SK-N-SH (cell line): ENCODE data around the gene OTUD7B. TPM values are rescaled to one million over a fixed set of nuclear protein-coding genes. Genes with fewer than 3 reads are reported as not detected.

ENCODE experiments used
- CTCF ChIA-PET: fragments of 300-600, 350-600 bp; formaldehyde crosslinking; extraction: SDS; loops from one replicate; lab custom pipeline; 2021; lab: Yijun Ruan, JAX
- POLR2A ChIA-PET: fragments of 350-600 bp; sonication (Branson Sonifier 250); formaldehyde crosslinking; extraction: SDS; loops from one replicate; lab custom pipeline; 2020; ENCODE audit warnings: antibody characterized with exemption, inconsistent platforms; lab: Yijun Ruan, JAX
- DNase-seq: peaks from one replicate; pipeline ENCODE4 v3.0.0; 2012
- H2AFZ ChIP-seq: fragments of 200-600 bp; sonication (generic); 2 replicates; pipeline ENCODE4 v1.8.1; 2016; ENCODE audit warnings: antibody characterized with exemption, mild to moderate bottlenecking, low read depth
- H3F3A ChIP-seq: fragments of 200-600 bp; sonication (generic); replicated peaks from 2 replicates; pipeline ENCODE3; 2016; ENCODE audit warnings: antibody characterized with exemption, mild to moderate bottlenecking; ENCODE audit not compliant: insufficient read depth
- H3K27ac ChIP-seq, 2 experiments: fragments of 200-500 bp in 1 of 2; fragments of 200-600 bp in 1 of 2; sonication (Bioruptor generic) in 1 of 2; sonication (generic), shearing (Covaris generic) in 1 of 2; 2 replicates each; pipeline versions ENCODE4 v1.5.1 to v1.6.1; 2014 to 2016; ENCODE audit warnings: low read depth in 2 of 2, inconsistent platforms in 1 of 2, low read length in 1 of 2, mild to moderate bottlenecking in 1 of 2, mixed read lengths in 1 of 2
- H3K27me3 ChIP-seq: fragments of 200-600 bp; sonication (generic), shearing (Covaris generic); 2 replicates; pipeline ENCODE4 v1.6.1; 2016; ENCODE audit warnings: mixed run types; ENCODE audit not compliant: insufficient read depth
- H3K36me3 ChIP-seq, 2 experiments: fragments of 200-500 bp in 1 of 2; fragments of 200-600 bp in 1 of 2; sonication (Bioruptor generic) in 1 of 2; sonication (generic) in 1 of 2; replicated peaks in 1 of 2; 2 replicates each; pipeline versions ENCODE3 to v1.5.1; 2014 to 2016; ENCODE audit warnings: low read length in 1 of 2, mild to moderate bottlenecking in 1 of 2; ENCODE audit not compliant: insufficient read depth in 2 of 2, control insufficient read depth in 1 of 2
- H3K4me1 ChIP-seq, 2 experiments: fragments of 200-500 bp in 1 of 2; fragments of 200-600 bp in 1 of 2; sonication (Bioruptor generic) in 1 of 2; sonication (generic), shearing (Covaris generic) in 1 of 2; 2 replicates each; pipeline versions ENCODE4 v1.5.1 to v1.6.1; 2014 to 2016; ENCODE audit warnings: low read depth in 1 of 2, low read length in 1 of 2, mixed run types in 1 of 2; ENCODE audit not compliant: insufficient read depth in 2 of 2, control insufficient read depth in 1 of 2
- H3K4me2 ChIP-seq: fragments of 200-600 bp; sonication (generic), shearing (Covaris generic); 2 replicates; pipeline ENCODE4 v1.6.1; 2017; ENCODE audit warnings: mixed run types
- H3K4me3 ChIP-seq, 2 experiments: fragments of 200-500 bp in 1 of 2; fragments of 200-600 bp in 1 of 2; sonication (Bioruptor generic) in 1 of 2; sonication (generic), shearing (Covaris generic) in 1 of 2; 2 replicates each; pipeline versions ENCODE4 v1.5.1 to v1.8.1; 2014 to 2016; ENCODE audit warnings: low read depth in 2 of 2, inconsistent platforms in 1 of 2, low read length in 1 of 2, mild to moderate bottlenecking in 1 of 2, mixed read lengths in 1 of 2, moderate library complexity in 1 of 2
- H3K79me2 ChIP-seq: fragments of 200-600 bp; sonication (generic); 2 replicates; pipeline ENCODE4 v1.8.1; 2017; ENCODE audit warnings: mild to moderate bottlenecking; ENCODE audit not compliant: insufficient read depth
- H3K9ac ChIP-seq: fragments of 200-600 bp; sonication (generic); 2 replicates; pipeline ENCODE4 v1.6.1; 2017; ENCODE audit warnings: mixed run types
- H3K9me2 ChIP-seq: fragments of 200-600 bp; sonication (generic); 2 replicates; pipeline ENCODE4 v1.6.1; 2017; ENCODE audit warnings: mixed run types
- H3K9me3 ChIP-seq: fragments of 200-600 bp; sonication (generic); 2 replicates; pipeline ENCODE4 v1.6.1; 2017; ENCODE audit warnings: mixed run types, mild to moderate bottlenecking, moderate library complexity
- H4K20me1 ChIP-seq: fragments of 200-600 bp; sonication (generic); 2 replicates; pipeline ENCODE4 v1.6.1; 2017; ENCODE audit warnings: mild to moderate bottlenecking, mixed run types; ENCODE audit not compliant: insufficient read depth
- CHD2 ChIP-seq: fragments of 150-350 bp; IDR thresholded peaks from 2 replicates; pipeline ENCODE4 v1.6.1; 2018; ENCODE audit warnings: low read length; ENCODE audit not compliant: partially characterized antibody
- CTCF ChIP-seq: fragments of 200-600 bp; sonication (generic); IDR thresholded peaks from 2 replicates; pipeline ENCODE4 v1.6.1; 2017; ENCODE audit warnings: antibody characterized with exemption, mild to moderate bottlenecking, moderate library complexity
- EP300 ChIP-seq, 2 experiments: IDR thresholded peaks; 2 replicates each; pipeline versions ENCODE4 v1.4.0 to v1.6.1; 2012; ENCODE audit warnings: borderline replicate concordance in 1 of 2, low read depth in 1 of 2, low read length in 1 of 2
- FOSL2 ChIP-seq: IDR thresholded peaks from 2 replicates; pipeline ENCODE4 v1.4.0; 2012; ENCODE audit warnings: low read depth, mild to moderate bottlenecking, moderate library complexity, borderline replicate concordance
- FOXJ3 ChIP-seq: sonication (generic); formaldehyde crosslinking; IDR thresholded peaks from 2 replicates; pipeline ENCODE4 v1.5.1; 2020; ENCODE audit warnings: mild to moderate bottlenecking, missing genetic modification reagents
- FOXM1 ChIP-seq: IDR thresholded peaks from 2 replicates; pipeline ENCODE4 v1.4.0; 2012; ENCODE audit warnings: low read depth, mild to moderate bottlenecking
- GATA2 ChIP-seq: sonication (generic); formaldehyde crosslinking; IDR thresholded peaks from 2 replicates; pipeline ENCODE4 v1.5.0; 2020; ENCODE audit warnings: mild to moderate bottlenecking, missing genetic modification reagents
- JUND ChIP-seq: IDR thresholded peaks from 2 replicates; pipeline ENCODE4 v1.4.0; 2012
- POLR2AphosphoS5 ChIP-seq: IDR thresholded peaks from 2 replicates; pipeline ENCODE4 v1.6.1; 2012; ENCODE audit warnings: low read depth, low read length
- RCOR1 ChIP-seq: fragments of 150-350 bp; IDR thresholded peaks from 2 replicates; pipeline ENCODE4 v1.6.1; 2017; ENCODE audit warnings: antibody characterized with exemption, low read length
- RFX5 ChIP-seq: IDR thresholded peaks from 2 replicates; pipeline ENCODE4 v1.6.1; 2012; ENCODE audit warnings: mild to moderate bottlenecking, improper control_type of control experiment, low read length
- RXRA ChIP-seq: IDR thresholded peaks from 2 replicates; pipeline ENCODE4 v1.4.0; 2012; ENCODE audit warnings: low read depth, mild to moderate bottlenecking, borderline replicate concordance
- SIN3A ChIP-seq: IDR thresholded peaks from 2 replicates; pipeline ENCODE4 v1.6.1; 2012; ENCODE audit warnings: low read depth, mild to moderate bottlenecking, low read length, moderate library complexity, borderline replicate concordance
- SMC3 ChIP-seq: IDR thresholded peaks from 2 replicates; pipeline ENCODE4 v1.6.1; 2012; ENCODE audit warnings: low read depth, low read length, improper control_type of control experiment
- TAF1 ChIP-seq: IDR thresholded peaks from 2 replicates; pipeline ENCODE4 v1.6.1; 2012; ENCODE audit warnings: low read depth, mild to moderate bottlenecking, low read length, moderate library complexity, borderline replicate concordance
- TCF12 ChIP-seq: IDR thresholded peaks from 2 replicates; pipeline ENCODE4 v1.4.0; 2012
- TEAD4 ChIP-seq: IDR thresholded peaks from 2 replicates; pipeline ENCODE4 v1.4.0; 2012; ENCODE audit warnings: mild to moderate bottlenecking, borderline replicate concordance; ENCODE audit not compliant: insufficient read depth
- USF2 ChIP-seq: fragments of 150-350 bp; IDR thresholded peaks from 2 replicates; pipeline ENCODE4 v1.6.1; 2017; ENCODE audit warnings: antibody characterized with exemption, low read length, low read depth, borderline replicate concordance
- YY1 ChIP-seq: IDR thresholded peaks from 2 replicates; pipeline ENCODE4 v1.4.0; 2012; ENCODE audit warnings: low read depth, mild to moderate bottlenecking
- WGBS: methylation state at CpG from one replicate; pipeline ENCODE4 v1.1.6; 2017; ENCODE audit warnings: low lambda C conversion rate; 5-methylcytosine and 5-hydroxymethylcytosine counted together
- polyA plus RNA-seq, 3 experiments: library from polyadenylated mRNA; depleted of rRNA; stranded (reverse); fragments of >200 nt; gene quantifications; 2 replicates each; pipeline ENCODE4 v1.2.3, GENCODE V29; 2012
- TF ChIP-seq, protein P1 (sequence below): IDR thresholded peaks from 2 replicates; pipeline ENCODE4; 2012

The OTUD7B gene
- polyA plus RNA-seq, 1 of the 3 experiments (the other 2 are of a cell fraction): 4.2 TPM

DNA sequence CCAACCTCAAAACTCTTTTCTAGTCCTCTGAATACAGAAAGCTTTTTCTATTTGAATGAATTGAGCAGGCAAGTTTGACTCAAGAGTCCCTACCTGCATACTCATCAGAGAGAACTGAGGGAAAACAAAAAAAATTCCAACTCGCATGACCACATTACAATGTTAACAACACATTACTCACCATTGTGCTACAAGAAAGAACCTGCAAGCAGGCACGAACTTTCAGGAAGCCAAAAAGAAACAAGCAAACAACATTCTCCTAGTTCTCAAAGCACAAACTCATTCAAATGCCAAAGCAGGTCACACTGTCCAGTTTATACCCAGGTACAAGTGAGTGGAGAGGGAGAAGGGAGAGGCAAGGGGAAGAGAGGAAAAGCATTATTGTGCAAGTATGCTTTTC lies 14.6 kb downstream of the OTUD7B start:
- H4K20me1 ChIP-seq: peaks cover 50% of the 10 kb centered on the region
- peaks cover 25 to 29% of the 10 kb centered on the region in 2 experiments for H3K36me3 ChIP-seq
- H3K9me3 ChIP-seq: no peaks in the 10 kb centered on the region
- no peaks in the 10 kb centered on the region for H3K27me3 ChIP-seq
- H3K79me2 ChIP-seq: peaks cover 97% of the 10 kb centered on the region
- H3K27ac ChIP-seq: peak overlapping the region in 1 of 2 experiments; percentile 23; a peak in 1 of 4 replicates
- no peak for DNase-seq
- peaks cover 24% of the 10 kb centered on the region for H3F3A ChIP-seq
- peaks cover 11 to 20% of the 10 kb centered on the region in 2 experiments for H3K4me1 ChIP-seq
- no peak overlapping the region for H3K4me2 ChIP-seq
- H3K9ac ChIP-seq: no peak overlapping the region
- H3K9me2 ChIP-seq: no peaks in the 10 kb centered on the region
- 34% methylated on average over 2 of the region's 2 CpGs for WGBS
- POLR2A ChIA-PET: no interaction called here
- no peak for TF ChIP-seq CTCF
- TF ChIP-seq FOSL2: 0 out of 2 replicates have a peak, but pooled peaks have one; percentile 14
- TF ChIP-seq RXRA: no peak
- TF ChIP-seq, protein P1, sequence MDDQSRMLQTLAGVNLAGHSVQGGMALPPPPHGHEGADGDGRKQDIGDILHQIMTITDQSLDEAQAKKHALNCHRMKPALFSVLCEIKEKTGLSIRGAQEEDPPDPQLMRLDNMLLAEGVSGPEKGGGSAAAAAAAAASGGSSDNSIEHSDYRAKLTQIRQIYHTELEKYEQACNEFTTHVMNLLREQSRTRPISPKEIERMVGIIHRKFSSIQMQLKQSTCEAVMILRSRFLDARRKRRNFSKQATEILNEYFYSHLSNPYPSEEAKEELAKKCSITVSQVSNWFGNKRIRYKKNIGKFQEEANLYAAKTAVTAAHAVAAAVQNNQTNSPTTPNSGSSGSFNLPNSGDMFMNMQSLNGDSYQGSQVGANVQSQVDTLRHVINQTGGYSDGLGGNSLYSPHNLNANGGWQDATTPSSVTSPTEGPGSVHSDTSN: no peak
- no peak for TF ChIP-seq TAF1
- TF ChIP-seq YY1: no peak
- H2AFZ ChIP-seq: no peak overlapping the region
- CTCF ChIA-PET: interaction anchor here (1.0 to 2.0 kb wide), 4 partner anchors 34 to 191 kb away, joined by 3 to 7 read pairs (median 4); no protein-coding TSS in a partner anchor
- H3K4me3 ChIP-seq: no peak overlapping the region

GRCh38 chr1:149993764-149994163 lies 16.8 kb downstream of the OTUD7B start:
- Histone ChIP-seq H3K4me3 (no peak overlapping the region), H3K9me3 (no peaks in the 10 kb centered on the region), H3K9me2 (no peaks in the 10 kb centered on the region), H2AFZ (no peak overlapping the region), H3K36me3 (peaks cover 11 to 23% of the 10 kb centered on the region in 2 experiments), H3K4me2 (0 out of 2 replicates have a peak overlapping the region, but pooled peaks have one; percentile 25), H3F3A (peaks cover 24% of the 10 kb centered on the region), H4K20me1 (peaks cover 50% of the 10 kb centered on the region), H3K4me1 (peaks cover 11 to 20% of the 10 kb centered on the region in 2 experiments), H3K27ac (peak overlapping the region; percentile 63 to 72; a peak in 3 of 4 replicates), H3K79me2 (peaks cover 100% of the 10 kb centered on the region), H3K9ac (no peak overlapping the region), H3K27me3 (no peaks in the 10 kb centered on the region)
- ChIA-PET CTCF (no interaction called here), POLR2A (no interaction called here)
- no peak for DNase-seq
- TF ChIP-seq USF2 (no peak), JUND (0 out of 2 replicates have a peak, but pooled peaks have one; percentile 5), TAF1 (no peak), CHD2 (no peak), POLR2AphosphoS5 (0 out of 2 replicates have a peak, but pooled peaks have one; percentile 3), GATA2 (CRISPR knock-in tag) (no peak), RCOR1 (no peak), SIN3A (no peak), TCF12 (peak; percentile 64), FOXM1 (no peak), FOXJ3 (CRISPR knock-in tag) (no peak), EP300 (IDR thresholded peaks at IDR 0.05; ENCODE audit: borderline replicate concordance in 1 of 2, low read depth in 1 of 2, low read length in 1 of 2) (0 out of 4 replicates have a peak, but pooled peaks of 1 of the 2 experiments have one; percentile 0), SMC3 (no peak), CTCF (no peak), RFX5 (no peak), YY1 (no peak), TEAD4 (no peak)
- TF ChIP-seq, protein P1: peak; percentile 45
